Right hindlimb (tissue), 1 donor: ENCODE measurements around the gene VPS8.
A peak's percentile ranks its signal among the peaks of the same experiment; 100 is the strongest.
"Not testable (repeated sequence)": the region's sequence is repeated elsewhere in the genome, so short reads cannot be mapped to it uniquely, and the experiment has no call there.

Experiments used
- DNase-seq: peaks from one replicate; pipeline ENCODE4 v3.0.0-alpha.2; 2018

VPS8 gene

DNA sequence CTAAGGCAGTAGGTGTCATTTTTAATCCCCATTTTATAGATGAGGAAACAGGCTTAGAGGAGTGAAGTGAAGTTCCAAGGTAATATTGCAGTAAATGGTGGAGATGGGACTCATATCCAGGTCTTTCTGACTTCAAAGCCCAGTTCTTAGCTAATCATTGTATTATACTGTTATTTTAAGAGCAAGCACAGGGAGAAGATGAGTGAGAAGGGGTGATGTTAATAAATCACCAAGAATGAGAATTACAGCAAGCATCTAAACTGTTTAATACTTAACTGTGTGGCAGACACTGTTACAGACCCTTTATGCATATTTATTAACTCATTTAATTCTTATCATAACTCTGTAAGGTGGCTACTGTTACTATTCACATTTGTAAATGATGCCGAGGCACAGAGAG, 61.2 kb downstream of the VPS8 start:
- no peak for DNase-seq

DNA sequence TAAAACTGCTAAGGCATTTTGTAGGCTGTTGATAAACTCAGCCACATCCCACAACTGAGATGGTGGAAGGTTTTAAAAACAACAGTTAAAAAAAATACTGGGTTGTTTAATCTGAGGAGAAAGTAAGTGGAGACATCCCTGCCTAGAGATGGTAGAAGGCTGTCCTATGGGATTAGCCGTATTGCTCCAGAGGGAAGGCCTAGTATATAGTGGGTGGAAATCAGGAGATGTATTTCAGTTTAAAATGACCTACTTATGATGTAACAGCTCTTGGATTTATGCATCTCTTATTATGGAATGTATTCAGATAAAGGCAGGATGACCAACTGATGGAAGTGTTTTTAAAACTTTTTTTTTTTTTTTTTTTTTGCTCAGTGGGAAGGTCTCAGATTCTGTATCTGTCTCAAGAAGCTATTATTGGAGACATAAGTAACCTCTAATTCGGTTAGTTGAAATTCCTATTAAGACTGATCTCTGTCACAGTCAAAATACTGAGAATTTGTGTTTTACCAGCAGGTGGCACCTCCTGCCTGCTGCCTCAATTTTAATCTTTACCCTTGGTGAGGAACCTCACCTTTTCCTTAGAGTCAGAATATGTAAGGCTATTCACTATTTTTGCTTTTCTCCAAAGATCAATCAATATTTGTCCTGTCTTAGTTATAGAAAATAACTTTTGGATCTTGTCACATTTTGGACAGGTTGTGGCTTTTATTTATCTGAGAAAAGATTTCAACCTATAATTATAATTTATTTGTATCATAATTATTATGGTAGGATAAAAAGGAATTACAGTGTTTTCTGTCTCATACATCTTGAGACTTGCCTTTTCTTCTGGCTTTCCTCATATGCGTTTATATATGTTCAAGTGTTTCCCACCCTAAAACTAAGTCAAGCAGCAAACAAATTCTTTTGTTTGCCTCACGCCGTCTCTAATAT, 63.0 kb downstream of the VPS8 start:
- peak; percentile 25 for DNase-seq

DNA sequence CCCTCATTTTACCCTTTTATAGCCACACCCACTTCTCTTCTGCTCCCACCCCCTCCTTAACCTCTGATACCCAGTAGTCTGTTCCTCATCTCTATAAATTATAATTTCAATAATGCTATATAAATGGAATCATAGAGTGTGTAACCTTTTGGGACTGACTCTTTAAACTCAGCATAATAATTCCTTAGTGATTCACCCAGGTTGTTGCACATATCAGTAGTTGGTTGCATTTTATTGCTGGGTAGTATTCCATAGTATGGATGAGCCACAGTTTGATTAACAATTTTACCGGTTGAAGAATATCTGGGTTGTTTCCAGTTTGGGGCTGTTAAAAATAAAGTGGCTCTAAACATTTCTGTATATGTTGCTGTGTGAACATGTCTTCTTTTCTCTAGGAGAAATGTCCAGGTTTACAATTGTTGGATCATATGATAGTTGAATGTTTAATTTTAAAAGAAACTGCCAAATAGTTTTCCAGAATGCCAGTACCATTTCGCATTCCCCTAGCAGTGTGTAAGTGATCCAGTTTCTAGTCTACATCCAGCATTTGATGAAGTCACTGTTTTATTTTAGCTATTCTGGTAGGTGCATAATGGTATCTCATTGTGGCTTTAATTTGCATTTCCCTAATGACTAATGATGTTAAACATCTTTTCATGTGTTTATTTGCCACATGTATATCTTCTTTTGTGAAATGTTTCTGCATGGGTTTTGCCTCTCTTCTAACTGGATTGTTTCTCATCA, 68.5 kb downstream of the VPS8 start:
- no peak for DNase-seq

DNA sequence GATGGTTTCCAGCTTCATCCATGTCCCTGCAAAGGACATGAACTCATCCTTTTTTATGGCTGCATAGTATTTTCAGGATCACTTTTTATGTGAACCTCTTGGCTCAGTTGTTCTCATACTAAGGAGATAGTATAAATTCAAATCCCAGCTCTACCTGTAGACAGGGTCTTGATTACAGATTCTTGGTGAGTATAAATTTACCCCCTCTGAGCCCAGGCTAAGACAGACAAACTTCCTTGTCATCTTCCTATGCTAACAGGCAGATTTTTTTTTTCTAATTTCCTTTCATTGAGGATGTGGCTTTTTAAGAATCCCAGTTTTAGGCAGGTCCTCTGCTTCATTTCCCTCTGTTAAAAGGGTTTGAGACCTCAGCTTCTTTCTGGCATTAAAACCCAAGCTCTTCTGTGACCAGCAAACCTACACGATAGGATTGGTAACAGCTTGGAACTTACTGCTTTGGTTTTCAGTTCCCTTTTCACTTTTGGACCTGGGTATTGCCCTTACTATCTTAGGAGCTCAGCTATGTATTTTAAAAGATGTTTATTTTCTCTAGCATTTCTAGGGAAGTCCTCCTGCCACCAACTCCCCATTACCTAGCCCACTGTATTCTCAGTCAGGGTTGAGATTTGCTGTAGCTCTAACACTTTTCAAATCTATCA, 72.5 kb downstream of the VPS8 start:
- DNase-seq, result no peak

DNA sequence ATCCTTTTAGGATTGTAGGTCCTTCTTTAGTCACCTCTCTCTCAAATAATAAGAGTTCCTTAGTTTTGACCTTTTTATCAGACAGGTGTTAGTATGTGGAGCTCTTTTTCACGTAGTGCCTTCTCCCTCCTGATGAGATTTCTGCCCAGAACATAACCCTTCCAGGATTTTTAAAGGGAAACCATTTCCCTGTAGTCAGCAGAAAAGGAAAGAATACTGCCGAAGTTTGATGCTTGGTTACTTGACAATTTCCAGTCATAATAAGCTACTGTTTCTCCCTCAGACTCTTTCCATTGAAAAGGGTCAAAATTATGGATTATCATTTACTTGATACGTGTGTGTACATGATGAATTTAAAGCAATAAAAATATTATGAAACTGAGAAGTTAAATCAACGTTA, 73.1 kb downstream of the VPS8 start:
- no peak for DNase-seq

DNA sequence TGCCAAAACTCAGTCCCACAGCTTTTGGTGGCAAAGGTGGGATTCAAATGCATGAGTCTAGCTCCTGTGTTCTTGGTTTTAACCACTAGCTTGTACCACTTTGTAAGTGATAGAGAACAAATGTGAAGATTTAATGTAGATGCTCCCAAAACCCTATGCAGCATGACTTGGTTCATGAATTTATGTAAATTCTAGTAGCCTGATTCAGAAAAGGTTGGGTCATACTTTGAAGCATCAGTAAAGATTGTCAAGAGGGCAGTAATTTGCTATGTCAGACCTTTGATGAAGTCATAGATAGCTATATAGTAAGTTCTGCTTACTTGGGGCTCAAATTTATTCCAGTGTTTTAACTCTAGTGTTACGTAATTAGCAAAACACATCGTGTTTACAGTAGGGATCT, 75.6 kb downstream of the VPS8 start:
- no peak for DNase-seq

DNA sequence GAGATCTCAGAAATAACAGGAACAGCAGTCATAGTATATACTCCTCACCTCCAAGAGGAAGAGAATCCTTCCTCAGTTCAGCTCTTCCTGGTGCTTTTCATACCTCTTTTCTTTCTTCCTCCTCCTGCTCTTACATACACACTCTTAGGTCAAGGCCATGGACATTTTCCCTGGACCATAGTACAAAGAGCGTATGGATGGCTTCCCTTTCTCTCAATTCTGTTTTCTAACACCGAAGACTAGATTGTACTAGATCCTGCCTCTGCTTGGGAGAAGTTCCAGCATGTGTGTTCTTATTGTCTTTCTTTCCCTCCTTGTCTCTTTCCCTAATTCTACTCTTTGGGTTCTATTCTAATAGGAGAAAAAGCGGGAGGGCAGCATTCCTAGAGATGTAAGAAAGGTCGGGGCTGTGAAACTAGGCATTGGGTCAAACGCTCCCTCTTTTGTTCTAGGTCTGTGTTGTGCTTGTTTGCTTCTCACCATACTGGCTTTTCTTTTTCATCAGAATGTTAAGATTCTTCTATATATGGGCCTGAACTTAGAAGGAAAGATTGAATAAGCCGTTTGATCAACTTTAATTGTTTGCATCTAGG, 77.4 kb downstream of the VPS8 start:
- no peak for DNase-seq

DNA sequence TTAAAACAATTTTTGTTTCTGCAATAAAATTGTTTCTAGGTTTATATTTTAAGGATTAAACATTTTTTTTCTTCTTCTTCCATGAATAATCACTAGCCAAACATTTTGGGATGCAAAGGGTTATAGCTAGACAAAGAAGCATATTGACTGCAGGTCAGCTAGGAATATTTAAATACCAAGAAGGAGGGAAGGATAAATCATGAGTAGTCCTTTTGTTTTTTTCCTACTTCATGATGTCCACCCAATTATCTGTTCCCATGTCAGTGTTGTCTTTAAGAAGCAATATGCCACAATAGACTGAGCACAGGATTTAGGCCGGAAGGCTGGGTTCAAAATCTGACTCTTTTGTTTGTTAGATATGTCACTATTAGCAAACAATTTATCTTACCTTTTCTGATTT, 82.1 kb downstream of the VPS8 start:
- DNase-seq, result no peak

DNA sequence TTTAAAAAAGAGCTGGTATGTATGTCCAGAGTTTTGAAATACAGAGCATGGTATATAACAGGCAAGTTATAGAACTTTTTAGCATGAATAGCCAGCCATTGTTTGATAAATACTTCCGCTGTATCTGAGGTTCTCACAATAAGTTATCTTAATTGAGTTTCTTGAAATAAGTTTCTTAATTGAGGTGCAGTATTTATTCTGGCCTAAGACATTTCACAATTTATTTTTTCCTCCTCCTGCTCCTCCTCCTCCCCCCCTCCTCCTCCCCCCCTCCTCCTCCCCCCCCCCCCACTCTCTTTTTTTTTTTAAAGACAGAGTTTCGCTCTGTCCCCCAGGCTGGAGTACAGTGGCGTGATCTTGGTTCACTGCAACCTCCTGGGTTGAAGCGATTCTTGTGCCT, 83.4 kb downstream of the VPS8 start:
- DNase-seq, result no peak

DNA sequence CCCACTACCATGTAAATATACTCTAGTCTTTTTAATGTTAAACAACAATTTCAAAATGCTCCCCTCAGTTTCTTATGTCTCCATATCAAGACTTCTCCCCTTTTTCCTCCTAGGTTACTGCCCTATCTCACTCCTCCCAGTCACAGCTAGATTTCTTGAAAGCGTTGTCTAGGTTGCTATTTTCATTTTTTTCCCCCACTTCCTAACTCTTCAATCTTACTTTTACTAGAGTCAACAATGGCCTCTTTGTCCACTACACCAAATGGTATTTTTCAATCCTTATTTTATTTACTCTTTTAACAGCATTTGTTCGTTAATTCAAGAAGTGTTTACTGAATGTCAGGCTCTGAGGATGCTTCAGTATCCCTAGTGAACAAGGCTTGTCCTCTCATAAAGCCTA, 84.4 kb downstream of the VPS8 start:
- no peak for DNase-seq

DNA sequence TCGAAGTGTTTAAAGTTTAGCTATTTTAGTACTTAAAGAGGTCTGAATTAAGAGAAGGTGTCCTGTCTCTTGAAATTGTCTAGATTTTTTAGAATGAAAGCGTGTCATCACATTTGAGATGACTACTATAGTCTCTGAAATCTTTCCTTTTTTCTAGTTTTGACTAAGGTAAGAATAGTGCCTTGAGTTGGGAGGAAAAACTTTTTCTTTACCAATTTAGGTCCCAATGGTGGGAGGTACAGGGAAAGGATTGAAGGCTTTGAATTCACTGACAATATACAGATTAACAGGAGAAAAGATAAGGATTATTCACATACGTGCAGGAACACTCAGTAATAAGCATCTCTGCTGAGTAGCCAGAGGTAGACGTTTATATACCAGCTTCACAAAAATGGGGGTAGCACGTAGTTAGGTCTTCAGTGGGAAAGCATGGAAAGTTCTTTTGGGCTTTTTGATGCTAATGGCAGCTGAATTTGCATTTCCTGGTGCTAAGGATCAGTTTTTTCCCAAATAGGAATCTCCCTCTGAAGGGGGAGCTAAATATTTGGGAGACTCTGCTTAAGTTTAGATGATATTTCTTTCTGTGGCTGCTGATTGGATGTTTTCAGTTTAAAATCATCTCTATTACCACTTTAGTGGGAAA, 88.1 kb downstream of the VPS8 start:
- DNase-seq, result no peak

DNA sequence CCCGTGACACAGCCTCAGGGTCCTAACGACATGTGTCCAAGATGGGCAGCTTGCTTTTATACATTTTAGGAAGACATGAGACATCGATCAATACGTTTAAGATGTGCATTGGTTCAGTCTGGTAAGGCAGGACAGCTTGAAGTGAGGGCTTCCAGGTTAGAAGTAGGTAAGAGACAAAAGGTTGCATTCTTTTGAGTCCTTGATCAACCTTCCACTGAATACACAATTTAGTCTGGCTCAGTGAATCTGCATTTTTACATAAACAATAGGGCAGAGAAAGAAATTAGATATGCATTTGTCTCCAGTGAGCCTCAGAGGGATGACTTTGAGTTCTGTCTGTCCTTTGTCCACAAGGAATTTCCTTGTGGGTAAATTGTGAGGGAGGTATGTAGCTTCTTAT, 95.1 kb downstream of the VPS8 start:
- DNase-seq, result not testable (repeated sequence)

DNA sequence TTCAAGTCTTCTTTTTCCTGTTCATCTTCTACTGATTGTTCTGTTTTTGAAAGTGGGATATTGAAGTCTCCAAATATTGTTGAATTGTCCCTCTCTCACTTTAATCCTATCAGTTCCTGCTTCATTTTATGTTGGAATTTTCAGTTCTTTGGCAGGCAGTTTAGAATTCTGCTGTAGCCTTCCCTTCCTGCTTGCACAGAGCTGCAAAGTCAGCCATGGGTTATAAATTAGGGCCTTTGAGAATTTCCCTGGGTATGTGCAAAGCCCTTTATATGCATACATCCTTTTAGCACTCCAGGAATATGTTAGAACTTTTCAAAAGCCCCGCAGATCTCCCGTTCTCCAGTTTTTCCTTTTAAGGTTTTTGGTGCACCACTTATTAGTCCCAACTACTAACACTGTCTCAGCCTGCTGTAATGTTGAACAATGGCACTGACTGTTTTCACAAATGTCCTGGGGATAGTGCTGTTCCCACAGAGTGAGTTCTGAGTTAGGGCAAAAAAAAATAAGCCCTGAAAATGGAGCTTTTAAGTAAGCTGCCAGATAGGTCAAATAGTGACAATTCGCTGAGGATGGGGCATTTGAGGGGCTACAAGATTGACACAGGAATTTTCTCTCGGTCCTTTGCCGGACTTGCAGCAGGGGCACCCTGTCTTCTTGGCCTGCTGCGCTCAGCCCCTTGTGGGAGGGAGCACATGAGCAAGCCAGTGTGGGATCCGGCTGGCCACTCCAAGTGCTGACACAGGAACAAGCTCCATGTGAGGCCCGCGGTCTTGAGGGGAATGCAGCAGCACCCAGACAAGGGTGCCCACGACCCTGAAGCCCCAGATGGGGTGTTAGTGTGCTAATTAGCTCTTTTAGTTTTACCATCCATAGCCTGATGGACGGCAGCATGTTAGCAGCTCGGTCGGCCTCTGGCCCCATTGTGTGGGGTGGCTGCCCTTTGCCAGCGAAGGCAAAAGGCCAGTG, 96.0 kb downstream of the VPS8 start:
- DNase-seq, result no peak

DNA sequence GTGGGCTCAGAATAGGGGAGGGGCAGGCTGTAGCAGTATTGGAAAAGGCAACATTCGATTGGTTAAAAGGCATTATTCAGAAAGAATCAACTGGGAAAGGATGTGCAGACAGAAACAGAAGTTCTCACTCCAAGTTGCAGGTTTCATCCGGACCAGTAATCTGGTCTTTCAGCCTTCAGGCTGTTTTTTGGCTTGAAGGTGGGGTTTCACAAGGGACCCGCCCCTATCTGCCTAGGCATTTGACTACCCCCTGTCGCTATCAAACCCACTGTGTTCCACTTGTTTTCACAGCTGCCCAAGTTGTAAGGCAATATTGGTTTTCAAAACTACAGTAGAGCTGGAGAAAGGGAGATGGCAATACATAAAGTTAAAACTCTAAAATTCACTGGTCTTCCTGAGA, 96.9 kb downstream of the VPS8 start:
- DNase-seq, result no peak

DNA sequence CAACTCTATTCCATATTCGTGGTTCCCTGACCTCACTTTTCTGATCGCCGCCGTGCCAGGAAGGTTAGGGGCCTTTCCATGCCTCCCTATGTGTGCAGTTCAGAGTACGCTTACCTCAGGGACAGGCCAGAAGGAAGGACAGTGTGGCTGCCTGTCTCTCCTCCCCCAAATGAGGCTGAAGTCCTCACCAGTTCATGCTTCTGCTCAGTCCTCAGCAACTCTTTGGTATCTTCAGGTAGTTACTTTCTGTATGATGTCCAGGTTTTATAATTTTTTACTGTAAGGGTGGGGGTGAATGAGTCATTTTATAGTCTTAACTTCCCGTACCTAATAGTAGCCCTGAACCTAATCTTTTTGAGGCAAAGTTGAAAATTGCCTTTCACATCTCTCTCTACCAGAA, 98.7 kb downstream of the VPS8 start:
- DNase-seq, result no peak

DNA sequence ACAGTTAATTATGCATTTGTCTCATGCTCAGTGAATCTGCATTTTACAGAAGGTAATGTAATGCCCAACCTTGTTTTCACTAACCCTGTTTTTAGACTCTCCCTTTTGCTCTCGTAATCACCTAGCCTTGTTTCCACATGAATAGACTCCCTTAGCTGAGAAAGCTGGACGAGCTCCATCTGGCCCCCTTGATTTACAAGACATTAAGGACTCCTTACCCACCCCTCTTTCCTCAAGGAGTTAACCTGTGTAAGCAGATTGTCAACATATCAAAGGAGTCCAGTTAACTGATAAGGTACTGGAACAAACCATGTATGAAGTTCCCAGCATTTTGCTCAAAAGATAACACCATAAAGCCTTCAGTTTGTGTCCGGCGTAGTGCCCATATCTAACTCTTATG, 99.6 kb downstream of the VPS8 start:
- no peak for DNase-seq

DNA sequence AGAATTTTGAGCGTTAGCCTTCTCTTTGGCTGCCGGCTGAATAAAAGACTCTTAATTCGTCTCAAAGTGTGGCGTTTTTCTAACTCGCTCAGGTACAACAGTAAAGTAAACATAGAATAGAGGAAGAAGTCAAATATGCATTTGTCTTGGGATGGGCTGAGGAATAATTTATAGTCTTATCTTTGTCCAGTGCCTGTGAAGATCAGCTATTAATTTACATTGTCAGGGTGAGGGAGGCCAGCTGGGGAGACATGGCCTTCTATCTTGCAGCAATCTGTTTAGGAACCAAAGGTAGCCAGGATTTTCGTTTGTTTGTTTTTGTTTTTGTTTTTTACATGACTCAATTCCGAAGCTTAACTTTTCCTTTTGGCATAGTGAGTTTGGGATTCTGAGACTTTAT, 100.2 kb downstream of the VPS8 start:
- DNase-seq, result no peak

DNA sequence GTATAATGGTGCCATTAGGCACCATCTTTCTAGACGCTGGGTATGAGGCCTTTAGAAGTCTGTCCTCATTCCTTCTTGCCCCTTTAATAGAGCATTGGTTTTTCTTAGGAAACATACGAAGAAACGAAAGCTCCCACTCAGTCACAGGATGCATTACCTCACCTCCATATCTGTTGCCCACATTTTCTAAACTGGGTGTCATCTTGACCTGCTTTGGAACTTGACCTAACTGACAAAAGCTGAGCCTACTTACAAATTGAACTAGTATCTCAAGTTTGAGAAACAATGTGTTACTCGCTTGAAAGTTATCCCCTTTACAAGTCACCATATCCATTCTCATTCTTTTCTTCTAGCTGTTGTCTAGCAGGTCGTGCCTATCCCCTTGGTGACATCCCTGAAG, 102.7 kb downstream of the VPS8 start:
- no peak for DNase-seq

DNA sequence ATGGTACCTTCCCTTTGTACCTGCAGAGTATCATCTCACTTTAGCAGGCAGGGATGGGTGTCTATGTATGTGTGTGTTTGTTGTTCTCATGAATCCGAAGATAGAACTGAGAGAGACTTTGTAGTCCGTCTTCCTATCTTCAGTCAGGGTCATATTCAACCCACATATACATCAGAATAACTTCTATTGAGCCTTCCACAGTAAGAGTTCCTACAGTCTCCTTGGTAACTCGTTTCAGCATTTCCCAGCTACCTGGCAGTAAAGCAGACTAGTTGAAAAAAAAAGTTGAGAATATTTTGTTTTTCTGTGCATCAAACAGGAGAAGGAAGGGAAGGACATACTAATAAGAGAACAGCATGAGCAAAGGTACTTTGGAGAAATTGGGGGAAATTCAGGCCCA, 106.8 kb downstream of the VPS8 start:
- DNase-seq, result no peak

DNA sequence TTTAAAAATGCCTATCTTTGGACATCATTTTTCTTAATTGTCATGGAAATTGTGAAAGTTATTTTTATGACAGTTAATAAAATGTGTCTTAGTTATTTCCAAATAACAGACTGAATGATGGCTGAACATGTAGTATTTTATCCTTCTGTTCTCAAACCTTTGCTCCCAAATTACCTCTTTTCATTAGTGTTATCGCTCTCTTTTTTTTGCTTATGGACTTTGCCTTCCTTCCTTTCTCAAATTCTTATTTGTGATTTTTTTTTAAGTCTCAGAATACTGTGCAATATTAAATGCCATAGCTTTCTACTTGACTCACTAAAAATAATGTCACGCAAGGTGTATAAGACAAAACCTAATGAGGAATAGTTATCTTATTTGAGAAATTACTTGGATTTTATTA, 107.7 kb downstream of the VPS8 start:
- DNase-seq, result no peak

DNA sequence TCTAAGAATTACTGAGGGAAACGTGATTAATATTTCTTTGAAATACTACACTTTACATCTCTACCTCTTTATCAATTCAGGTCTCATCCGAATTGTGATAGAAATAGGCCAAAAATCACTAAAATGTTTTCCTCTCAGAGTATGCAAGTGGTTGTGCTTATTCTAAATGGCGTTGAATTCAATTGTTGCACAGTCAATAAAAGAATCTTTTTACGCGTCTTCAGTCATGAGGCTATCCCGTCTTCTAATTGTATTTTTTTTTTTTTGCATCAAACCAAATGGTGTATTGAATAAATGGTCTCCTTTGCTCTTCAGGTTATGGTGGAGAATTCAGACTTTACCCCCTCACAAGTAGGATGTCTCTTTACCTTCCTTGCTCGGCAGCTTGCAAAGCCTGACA, 112.6 kb downstream of the VPS8 start:
- DNase-seq, result no peak
